Measurements from ENCODE around the gene UBE3B.

UBE3B gene

GRCh38 chr12:109539508-109539907, 62.1 kb downstream of the UBE3B start:
- Histone ChIP-seq H3K79me2 (no peaks in the 10 kb centered on the region), H3K27me3 (ENCODE audit: control insufficient read depth, insufficient read depth, low read length) (no peaks in the 10 kb centered on the region), H3K4me3 (ENCODE audit: low read depth, low read length) (no peak overlapping the region), H3K4me1 (no peaks in the 10 kb centered on the region), H3K9me3 (ENCODE audit: control insufficient read depth, low read length) (no peaks in the 10 kb centered on the region), H3K36me3 (ENCODE audit: control insufficient read depth, insufficient read depth, low read length) (no peaks in the 10 kb centered on the region), H3K27ac (no peak overlapping the region), H2AFZ (no peak overlapping the region), H3K4me2 (ENCODE audit: low read length) (no peak overlapping the region), H3K9ac (no peak overlapping the region)
- TF ChIP-seq CTCF (IDR thresholded peaks at IDR 0.05) = no peak

GRCh38 chr12:109540526-109541412, 63.3 kb downstream of the UBE3B start:
- no peaks in the 10 kb centered on the region for H3K79me2 ChIP-seq
- no peak for TF ChIP-seq CTCF (IDR thresholded peaks at IDR 0.05)
- H3K4me1 ChIP-seq = no peaks in the 10 kb centered on the region
- H3K4me2 ChIP-seq (ENCODE audit: low read length) = no peak overlapping the region
- H3K27me3 ChIP-seq (ENCODE audit: control insufficient read depth, insufficient read depth, low read length) = no peaks in the 10 kb centered on the region
- H2AFZ ChIP-seq = no peak overlapping the region
- H3K27ac ChIP-seq = no peak overlapping the region
- no peak overlapping the region for H3K4me3 ChIP-seq (ENCODE audit: low read depth, low read length)
- no peak overlapping the region for H3K9ac ChIP-seq
- H3K9me3 ChIP-seq (ENCODE audit: control insufficient read depth, low read length) = no peaks in the 10 kb centered on the region
- no peaks in the 10 kb centered on the region for H3K36me3 ChIP-seq (ENCODE audit: control insufficient read depth, insufficient read depth, low read length)

- Histone ChIP-seq H3K4me2 (ENCODE audit: low read length) (no peak overlapping the region), H3K9me3 (ENCODE audit: control insufficient read depth, low read length) (no peaks in the 10 kb centered on the region), H3K27me3 (ENCODE audit: control insufficient read depth, insufficient read depth, low read length) (no peaks in the 10 kb centered on the region), H3K4me3 (ENCODE audit: low read depth, low read length) (no peak overlapping the region), H3K27ac (no peak overlapping the region), H3K36me3 (ENCODE audit: control insufficient read depth, insufficient read depth, low read length) (no peaks in the 10 kb centered on the region), H3K4me1 (no peaks in the 10 kb centered on the region), H2AFZ (no peak overlapping the region), H3K79me2 (no peaks in the 10 kb centered on the region), H3K9ac (no peak overlapping the region)
- no peak for TF ChIP-seq CTCF (IDR thresholded peaks at IDR 0.05)
Measured at GRCh38 chr12:109541413-109541726, 63.9 kb downstream of the UBE3B start.

GRCh38 chr12:109542014-109542413, 64.6 kb downstream of the UBE3B start:
- no peaks in the 10 kb centered on the region for H3K9me3 ChIP-seq (ENCODE audit: control insufficient read depth, low read length)
- no peak overlapping the region for H3K9ac ChIP-seq
- no peaks in the 10 kb centered on the region for H3K79me2 ChIP-seq
- no peak overlapping the region for H3K27ac ChIP-seq
- H2AFZ ChIP-seq = no peak overlapping the region
- H3K27me3 ChIP-seq (ENCODE audit: control insufficient read depth, insufficient read depth, low read length) = no peaks in the 10 kb centered on the region
- H3K4me3 ChIP-seq (ENCODE audit: low read depth, low read length) = no peak overlapping the region
- H3K4me1 ChIP-seq = no peaks in the 10 kb centered on the region
- H3K36me3 ChIP-seq (ENCODE audit: control insufficient read depth, insufficient read depth, low read length) = no peaks in the 10 kb centered on the region
- no peak for TF ChIP-seq CTCF (IDR thresholded peaks at IDR 0.05)
- no peak overlapping the region for H3K4me2 ChIP-seq (ENCODE audit: low read length)

GRCh38 chr12:109542876-109543275, 65.4 kb downstream of the UBE3B start:
- H2AFZ ChIP-seq = no peak overlapping the region
- H3K4me2 ChIP-seq (ENCODE audit: low read length) = no peak overlapping the region
- H3K4me3 ChIP-seq (ENCODE audit: low read depth, low read length) = no peak overlapping the region
- H3K9ac ChIP-seq = no peak overlapping the region
- no peak overlapping the region for H3K27ac ChIP-seq
- no peak for TF ChIP-seq CTCF (IDR thresholded peaks at IDR 0.05)
- no peaks in the 10 kb centered on the region for H3K36me3 ChIP-seq (ENCODE audit: control insufficient read depth, insufficient read depth, low read length)
- H3K27me3 ChIP-seq (ENCODE audit: control insufficient read depth, insufficient read depth, low read length) = no peaks in the 10 kb centered on the region
- H3K4me1 ChIP-seq = no peaks in the 10 kb centered on the region
- no peaks in the 10 kb centered on the region for H3K79me2 ChIP-seq
- no peaks in the 10 kb centered on the region for H3K9me3 ChIP-seq (ENCODE audit: control insufficient read depth, low read length)
